Vagina (tissue), 2 donors: ENCODE data around the gene GRM4.

ENCODE experiments used
- POLR2A ChIP-seq, 2 donors: fragments of 450-650 bp; IDR thresholded peaks; one replicate each; pipeline ENCODE4 v1.6.1; 2017; ENCODE audit warnings: antibody characterized with exemption in 2 of 2, mild to moderate bottlenecking in 2 of 2, moderate library complexity in 2 of 2
- POLR2AphosphoS5 ChIP-seq, 2 donors: sonication (generic); formaldehyde crosslinking; IDR thresholded peaks; one replicate each; pipeline ENCODE4 v1.9.0; 2017; ENCODE audit warnings: antibody characterized with exemption in 2 of 2, mild to moderate bottlenecking in 2 of 2, low read depth in 1 of 2; ENCODE audit not compliant: insufficient read depth in 1 of 2
- TF ChIP-seq, protein P1 (sequence below), 3 experiments: fragments of 450-650 bp in 2 of 3; fragments of 200-600 bp in 1 of 3; sonication (generic) in 1 of 3; IDR thresholded peaks; one replicate each; pipeline ENCODE4 v1.5.1; 2017 to 2019; ENCODE audit warnings: antibody characterized with exemption in 3 of 3, mild to moderate bottlenecking in 2 of 3, moderate library complexity in 2 of 3

- TF ChIP-seq POLR2AphosphoS5 (IDR thresholded peaks at IDR 0.05; ENCODE audit: insufficient read depth in 1 of 2, low read depth in 1 of 2) (no peak), POLR2A (IDR thresholded peaks at IDR 0.05) (no peak)
- TF ChIP-seq, protein P1, sequence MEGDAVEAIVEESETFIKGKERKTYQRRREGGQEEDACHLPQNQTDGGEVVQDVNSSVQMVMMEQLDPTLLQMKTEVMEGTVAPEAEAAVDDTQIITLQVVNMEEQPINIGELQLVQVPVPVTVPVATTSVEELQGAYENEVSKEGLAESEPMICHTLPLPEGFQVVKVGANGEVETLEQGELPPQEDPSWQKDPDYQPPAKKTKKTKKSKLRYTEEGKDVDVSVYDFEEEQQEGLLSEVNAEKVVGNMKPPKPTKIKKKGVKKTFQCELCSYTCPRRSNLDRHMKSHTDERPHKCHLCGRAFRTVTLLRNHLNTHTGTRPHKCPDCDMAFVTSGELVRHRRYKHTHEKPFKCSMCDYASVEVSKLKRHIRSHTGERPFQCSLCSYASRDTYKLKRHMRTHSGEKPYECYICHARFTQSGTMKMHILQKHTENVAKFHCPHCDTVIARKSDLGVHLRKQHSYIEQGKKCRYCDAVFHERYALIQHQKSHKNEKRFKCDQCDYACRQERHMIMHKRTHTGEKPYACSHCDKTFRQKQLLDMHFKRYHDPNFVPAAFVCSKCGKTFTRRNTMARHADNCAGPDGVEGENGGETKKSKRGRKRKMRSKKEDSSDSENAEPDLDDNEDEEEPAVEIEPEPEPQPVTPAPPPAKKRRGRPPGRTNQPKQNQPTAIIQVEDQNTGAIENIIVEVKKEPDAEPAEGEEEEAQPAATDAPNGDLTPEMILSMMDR (IDR thresholded peaks at IDR 0.05), result no peak
Observed at GRCh38 chr6:33985947-33986346, 159.9 kb downstream of the GRM4 start.
